Fibroblast of lung (primary cell): ENCODE measurements around the gene TXNDC11. TPM values are rescaled to one million over a fixed set of nuclear protein-coding genes. Genes with fewer than 3 reads are reported as not detected.

Experiments
- DNase-seq, 2 donors: peaks; one replicate each; pipeline versions ENCODE4 v3.0.0 to v3.0.0-alpha.2; 2010; ENCODE audit warnings: low read depth in 2 of 2
- H2AFZ ChIP-seq: 2 replicates; pipeline ENCODE4 v1.5.1; 2012; ENCODE audit warnings: low read length, control low read depth, inconsistent platforms
- H3K27ac ChIP-seq: 2 replicates; pipeline ENCODE4 v1.5.1; 2011; ENCODE audit warnings: low read length, control low read depth; ENCODE audit not compliant: insufficient read depth
- H3K27me3 ChIP-seq: 2 replicates; pipeline ENCODE4 v1.5.1; 2011; ENCODE audit warnings: mild to moderate bottlenecking, low read length; ENCODE audit not compliant: control insufficient read depth, insufficient read depth
- H3K36me3 ChIP-seq: 2 replicates; pipeline ENCODE4 v1.5.1; 2011; ENCODE audit warnings: low read length; ENCODE audit not compliant: control insufficient read depth, insufficient read depth
- H3K4me1 ChIP-seq: 2 replicates; pipeline ENCODE4 v1.5.1; 2011; ENCODE audit warnings: low read length; ENCODE audit not compliant: control insufficient read depth, insufficient read depth; ENCODE audit errors: extremely low read depth
- H3K4me2 ChIP-seq: 2 replicates; pipeline ENCODE4 v1.5.1; 2011; ENCODE audit warnings: low read length, control low read depth; ENCODE audit not compliant: insufficient read depth; ENCODE audit errors: extremely low read depth
- H3K4me3 ChIP-seq, 4 experiments: fragments of 200-600 bp in 1 of 4; sonication (generic) in 1 of 4; replicated peaks in 1 of 4; 2 replicates each; pipeline ENCODE4 v1.5.1; 2011 to 2016; ENCODE audit warnings: low read length in 4 of 4, low read depth in 3 of 4, mild to moderate bottlenecking in 3 of 4, control low read depth in 2 of 4, inconsistent platforms in 1 of 4, mixed read lengths in 1 of 4; ENCODE audit not compliant: insufficient read depth in 1 of 4; ENCODE audit errors: control extremely low read depth in 1 of 4
- H3K79me2 ChIP-seq: 2 replicates; pipeline ENCODE4 v1.5.1; 2012; ENCODE audit warnings: mild to moderate bottlenecking, low read length, inconsistent platforms; ENCODE audit not compliant: control insufficient read depth, insufficient read depth
- H3K9ac ChIP-seq: 2 replicates; pipeline ENCODE4 v1.5.1; 2011; ENCODE audit warnings: mild to moderate bottlenecking, low read length, control low read depth; ENCODE audit not compliant: insufficient read depth
- H3K9me3 ChIP-seq: 2 replicates; pipeline ENCODE4 v1.5.1; 2012; ENCODE audit warnings: low read depth, low read length; ENCODE audit not compliant: control insufficient read depth, insufficient read depth
- H4K20me1 ChIP-seq: 2 replicates; pipeline ENCODE4 v1.5.1; 2011; ENCODE audit warnings: low read length; ENCODE audit not compliant: control insufficient read depth, insufficient read depth; ENCODE audit errors: extremely low read depth
- EZH2 ChIP-seq: IDR thresholded peaks from 2 replicates; pipeline ENCODE4 v1.5.1; 2012; ENCODE audit warnings: low read length, control low read depth, mild to moderate bottlenecking; ENCODE audit errors: missing control alignments
- polyA plus RNA-seq, 2 donors: library from polyadenylated mRNA; depleted of rRNA in 1 of 2; stranded (reverse) in 1 of 2; unstranded in 1 of 2; fragments of >200 nt; gene quantifications; 2 replicates each; pipeline ENCODE4 v1.2.1, GENCODE V29; 2011 to 2012; ENCODE audit warnings: missing spikeins in 1 of 2
- total RNA-seq: library from RNA; depleted of rRNA; stranded (reverse); fragments of >200 nt; gene quantifications from 2 replicates; pipeline ENCODE4 v1.2.1, GENCODE V29; 2014
- TF ChIP-seq, protein P1 (sequence below), 2 donors: IDR thresholded peaks in 1 of 2; conservative IDR thresholded peaks in 1 of 2; 1 replicate in 1 of 2; 2 replicates in 1 of 2; pipeline ENCODE4 v1.5.1; 2011 to 2012; ENCODE audit warnings: low read length in 2 of 2, control low read depth in 1 of 2, inconsistent platforms in 1 of 2, low read depth in 1 of 2, mild to moderate bottlenecking in 1 of 2

The TXNDC11 gene
- total and polyA plus RNA-seq, 2 donors (not counting 1 experiment from before 2014, with no cell fraction given), result 26.8 to 46.2 TPM

DNA sequence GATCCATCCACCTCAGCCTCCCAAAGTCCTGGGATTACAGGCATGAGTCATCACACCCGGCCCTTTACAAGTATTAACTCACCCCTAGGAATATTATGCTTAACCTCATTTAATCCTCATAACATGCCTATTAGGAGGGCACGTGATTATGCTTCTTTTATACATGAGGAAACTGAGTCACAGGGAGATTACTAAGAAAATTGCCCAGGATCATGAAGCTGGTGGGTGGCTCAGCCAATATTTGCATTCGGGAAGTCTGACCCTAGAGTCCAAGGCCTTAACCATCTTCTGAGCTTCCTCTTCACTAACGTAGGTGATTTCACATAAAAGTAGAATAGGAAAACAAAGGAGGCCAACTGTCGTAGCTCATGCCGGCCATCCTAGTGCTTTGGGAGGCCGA is 93.4 kb downstream of the TXNDC11 start:
- H3K4me3 ChIP-seq, result no peak overlapping the region
- H2AFZ ChIP-seq, result no peak overlapping the region
- no peak overlapping the region for H3K4me2 ChIP-seq
- no peak for DNase-seq
- H3K27me3 ChIP-seq, result no peaks in the 10 kb centered on the region
- no peaks in the 10 kb centered on the region for H4K20me1 ChIP-seq
- no peak overlapping the region for H3K27ac ChIP-seq
- no peaks in the 10 kb centered on the region for H3K79me2 ChIP-seq
- H3K4me1 ChIP-seq, result no peaks in the 10 kb centered on the region
- H3K36me3 ChIP-seq, result no peaks in the 10 kb centered on the region
- H3K9me3 ChIP-seq, result no peaks in the 10 kb centered on the region
- H3K9ac ChIP-seq, result no peak overlapping the region
- TF ChIP-seq EZH2, result no peak
- TF ChIP-seq, protein P1, sequence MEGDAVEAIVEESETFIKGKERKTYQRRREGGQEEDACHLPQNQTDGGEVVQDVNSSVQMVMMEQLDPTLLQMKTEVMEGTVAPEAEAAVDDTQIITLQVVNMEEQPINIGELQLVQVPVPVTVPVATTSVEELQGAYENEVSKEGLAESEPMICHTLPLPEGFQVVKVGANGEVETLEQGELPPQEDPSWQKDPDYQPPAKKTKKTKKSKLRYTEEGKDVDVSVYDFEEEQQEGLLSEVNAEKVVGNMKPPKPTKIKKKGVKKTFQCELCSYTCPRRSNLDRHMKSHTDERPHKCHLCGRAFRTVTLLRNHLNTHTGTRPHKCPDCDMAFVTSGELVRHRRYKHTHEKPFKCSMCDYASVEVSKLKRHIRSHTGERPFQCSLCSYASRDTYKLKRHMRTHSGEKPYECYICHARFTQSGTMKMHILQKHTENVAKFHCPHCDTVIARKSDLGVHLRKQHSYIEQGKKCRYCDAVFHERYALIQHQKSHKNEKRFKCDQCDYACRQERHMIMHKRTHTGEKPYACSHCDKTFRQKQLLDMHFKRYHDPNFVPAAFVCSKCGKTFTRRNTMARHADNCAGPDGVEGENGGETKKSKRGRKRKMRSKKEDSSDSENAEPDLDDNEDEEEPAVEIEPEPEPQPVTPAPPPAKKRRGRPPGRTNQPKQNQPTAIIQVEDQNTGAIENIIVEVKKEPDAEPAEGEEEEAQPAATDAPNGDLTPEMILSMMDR (conservative IDR thresholded peaks at IDR 0.05 in 1 of 2, IDR thresholded peaks at IDR 0.05 in 1 of 2; ENCODE audit: low read depth in 1 of 2, low read length in 2 of 2), result no peak

DNA sequence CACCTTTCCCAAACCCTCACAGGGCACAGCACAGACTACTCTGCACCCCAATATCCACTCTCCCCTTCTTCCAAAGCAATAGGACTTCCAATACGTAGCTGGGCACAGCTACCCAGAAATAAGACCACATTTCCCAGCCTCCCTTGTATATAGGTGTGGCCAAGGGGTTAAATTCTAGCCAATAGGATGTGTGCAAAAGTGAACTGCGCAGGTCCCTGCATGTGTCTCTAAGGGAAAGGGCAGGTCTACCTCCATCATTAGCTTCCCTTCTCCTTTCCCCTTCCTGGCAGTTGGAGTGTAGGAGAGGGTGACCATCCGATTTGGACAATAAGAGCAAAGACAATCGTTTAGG is 99.9 kb downstream of the TXNDC11 start:
- no peak for DNase-seq
- Histone ChIP-seq H3K27ac (no peak overlapping the region), H3K4me3 (no peak overlapping the region), H3K9me3 (no peaks in the 10 kb centered on the region), H3K79me2 (no peaks in the 10 kb centered on the region), H4K20me1 (no peaks in the 10 kb centered on the region), H3K36me3 (no peaks in the 10 kb centered on the region), H3K9ac (no peak overlapping the region), H3K27me3 (no peaks in the 10 kb centered on the region), H3K4me2 (no peak overlapping the region), H2AFZ (no peak overlapping the region), H3K4me1 (peaks cover 15% of the 10 kb centered on the region)
- TF ChIP-seq, protein P1 (conservative IDR thresholded peaks at IDR 0.05 in 1 of 2, IDR thresholded peaks at IDR 0.05 in 1 of 2; ENCODE audit: low read depth in 1 of 2, low read length in 2 of 2), result no peak
- no peak for TF ChIP-seq EZH2

DNA sequence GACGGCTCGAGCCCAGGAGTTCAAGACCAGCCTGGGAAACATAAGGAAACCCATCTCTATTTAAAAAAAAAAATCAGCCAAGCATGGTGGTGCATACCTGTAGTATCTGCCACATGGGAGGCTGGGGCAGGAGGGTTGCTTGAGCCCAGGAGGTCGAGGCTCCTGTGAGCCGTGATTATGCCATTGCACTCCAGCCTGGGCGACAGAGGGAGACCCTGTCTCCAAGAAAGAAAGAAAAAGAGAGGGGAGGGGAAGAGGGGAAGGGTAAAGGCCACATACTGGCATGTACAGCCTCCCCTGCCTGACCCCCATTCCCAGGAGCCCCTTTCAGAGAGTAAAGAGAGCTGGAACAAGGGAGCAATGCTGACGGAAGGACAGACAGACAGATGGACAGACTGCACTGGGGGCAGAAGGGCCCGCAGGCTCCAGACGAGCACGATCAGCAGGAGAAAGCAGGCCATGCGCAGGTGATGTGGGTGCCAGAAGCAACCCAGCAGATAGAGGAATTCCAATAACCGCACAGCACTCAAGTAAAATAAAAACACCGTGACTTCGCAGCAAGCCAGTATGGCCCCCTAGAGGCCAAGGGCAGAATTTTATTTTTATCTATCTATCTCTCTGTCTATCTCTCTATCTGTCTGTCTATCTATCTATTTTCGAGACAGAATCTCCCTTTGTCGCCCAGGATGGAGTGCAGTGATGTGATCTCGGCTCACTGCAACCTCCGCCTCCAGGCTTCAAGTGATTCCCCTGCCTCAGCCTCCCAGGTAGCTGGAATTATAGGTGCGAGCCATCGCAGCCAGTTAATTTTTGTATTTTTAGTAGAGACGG is 101.5 kb downstream of the TXNDC11 start:
- peaks cover 15% of the 10 kb centered on the region for H3K4me1 ChIP-seq
- H3K27ac ChIP-seq, result peak overlapping the region; percentile 97
- peak overlapping the region; percentile 82 for H3K4me2 ChIP-seq
- no peaks in the 10 kb centered on the region for H4K20me1 ChIP-seq
- peak overlapping the region in 1 of 4 experiments; percentile 14 for H3K4me3 ChIP-seq
- DNase-seq, result peak; percentile 75 to 87
- H2AFZ ChIP-seq, result no peak overlapping the region
- no peaks in the 10 kb centered on the region for H3K27me3 ChIP-seq
- H3K79me2 ChIP-seq, result no peaks in the 10 kb centered on the region
- no peak for TF ChIP-seq EZH2
- TF ChIP-seq, protein P1 (conservative IDR thresholded peaks at IDR 0.05 in 1 of 2, IDR thresholded peaks at IDR 0.05 in 1 of 2; ENCODE audit: low read depth in 1 of 2, low read length in 2 of 2), result peak; percentile 87 to 89
- no peaks in the 10 kb centered on the region for H3K36me3 ChIP-seq
- H3K9ac ChIP-seq, result peak overlapping the region; percentile 80
- H3K9me3 ChIP-seq, result no peaks in the 10 kb centered on the region
